22Rv1 (cell line): Measurements from ENCODE around the gene PKN2.

Experiments
- H3K27ac ChIP-seq: fragments of 450-650 bp; 2 replicates; pipeline ENCODE4 v1.5.1; 2017
- CTCF ChIP-seq: fragments of 450-650 bp; IDR thresholded peaks from 2 replicates; pipeline ENCODE4 v1.5.1; 2017; ENCODE audit warnings: mild to moderate bottlenecking
- ZFX ChIP-seq: fragments of 450-650 bp; IDR thresholded peaks from 2 replicates; pipeline ENCODE4 v1.6.1; 2017; ENCODE audit warnings: antibody characterized with exemption, borderline replicate concordance

Gene PKN2

GRCh38 chr1:88722492-88722891, 38.4 kb downstream of the PKN2 start:
- TF ChIP-seq CTCF: no peak
- TF ChIP-seq ZFX: no peak
- H3K27ac ChIP-seq: no peak overlapping the region

- TF ChIP-seq ZFX (no peak), CTCF (no peak)
- no peak overlapping the region for H3K27ac ChIP-seq
Observed at GRCh38 chr1:88726697-88727096, 42.6 kb downstream of the PKN2 start.

- no peak overlapping the region for H3K27ac ChIP-seq
- TF ChIP-seq ZFX (no peak), CTCF (no peak)
Observed at GRCh38 chr1:88727205-88727604, 43.1 kb downstream of the PKN2 start.

- no peak overlapping the region for H3K27ac ChIP-seq
- TF ChIP-seq CTCF (no peak), ZFX (no peak)
Observed at GRCh38 chr1:88729297-88729696, 45.2 kb downstream of the PKN2 start.

- no peak overlapping the region for H3K27ac ChIP-seq
- no peak for TF ChIP-seq CTCF
- TF ChIP-seq ZFX: no peak
Observed at GRCh38 chr1:88730132-88730675, 46.1 kb downstream of the PKN2 start.

- peak overlapping the region; percentile 37; the same call in 1 of the 2 replicates for H3K27ac ChIP-seq
- no peak for TF ChIP-seq ZFX
- no peak for TF ChIP-seq CTCF
Observed at GRCh38 chr1:88730995-88731394, 46.9 kb downstream of the PKN2 start.

- TF ChIP-seq ZFX: no peak
- no peak for TF ChIP-seq CTCF
- H3K27ac ChIP-seq: peak overlapping the region; percentile 37; the same call in 1 of the 2 replicates
Observed at GRCh38 chr1:88731475-88732269, 47.6 kb downstream of the PKN2 start.
